Mucosa of rectum (tissue), 2 donors: ENCODE results near the gene WDR54.
"Not testable (repeated sequence)": the region's sequence is repeated elsewhere in the genome, so short reads cannot be mapped to it uniquely, and the experiment has no call there.

Experiments
- H3K27ac ChIP-seq, 2 donors: one replicate each; pipeline ENCODE4 v1.7.0; 2013; ENCODE audit warnings: inconsistent platforms in 2 of 2, low read depth in 2 of 2, low read length in 2 of 2
- H3K27me3 ChIP-seq, 2 donors: one replicate each; pipeline ENCODE4 v1.7.0; 2013; ENCODE audit warnings: low read length in 2 of 2; ENCODE audit not compliant: control insufficient read depth in 2 of 2, insufficient read depth in 2 of 2
- H3K36me3 ChIP-seq, 2 donors: one replicate each; pipeline ENCODE4 v1.7.0; 2013; ENCODE audit warnings: low read length in 2 of 2; ENCODE audit not compliant: control insufficient read depth in 2 of 2, insufficient read depth in 2 of 2
- H3K4me1 ChIP-seq, 2 donors: one replicate each; pipeline ENCODE4 v1.7.0; 2013; ENCODE audit warnings: low read length in 2 of 2, mild to moderate bottlenecking in 1 of 2; ENCODE audit not compliant: control insufficient read depth in 2 of 2, insufficient read depth in 2 of 2
- H3K4me3 ChIP-seq, 2 donors: one replicate each; pipeline ENCODE4 v1.7.0; 2013; ENCODE audit warnings: low read length in 2 of 2
- H3K9ac ChIP-seq, 2 donors: one replicate each; pipeline ENCODE4 v1.7.0; 2013; ENCODE audit warnings: low read length in 2 of 2, low read depth in 1 of 2, mild to moderate bottlenecking in 1 of 2
- H3K9me3 ChIP-seq, 2 donors: one replicate each; pipeline ENCODE4 v1.7.0; 2013; ENCODE audit warnings: low read length in 2 of 2; ENCODE audit not compliant: control insufficient read depth in 2 of 2
- donor health status: healthy.
- donor health status: Normal muscosa, but diverticular disease.

WDR54 gene

DNA sequence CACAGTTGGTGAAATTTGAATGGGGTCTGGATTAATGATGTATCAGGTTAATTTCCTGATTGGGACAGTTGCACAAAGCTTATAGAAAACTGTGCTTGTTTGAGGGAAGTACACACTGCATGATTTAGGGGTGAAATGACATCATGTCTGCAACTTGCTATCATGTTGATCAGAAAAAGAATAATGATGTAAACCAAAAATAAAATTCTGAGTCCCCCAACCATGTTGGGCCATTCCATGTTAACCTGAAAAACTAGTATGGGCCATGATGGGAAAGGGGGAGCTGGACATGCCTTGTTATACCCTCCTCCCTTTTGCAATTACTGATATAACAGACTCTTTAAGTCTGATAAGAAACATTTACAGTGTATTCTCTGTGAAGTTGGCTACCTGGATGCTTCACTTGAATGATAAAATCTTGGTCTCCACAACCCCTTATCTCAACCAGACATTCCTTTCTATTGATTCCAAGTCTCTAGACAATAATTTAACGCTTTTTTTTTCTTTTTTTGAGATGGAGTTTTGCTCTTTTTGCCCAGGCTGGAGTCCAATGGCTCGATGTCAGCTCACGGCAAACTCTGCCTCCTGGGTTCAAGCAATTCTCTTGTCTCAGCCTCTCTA, 29.1 kb downstream of the WDR54 start:
- Histone ChIP-seq H3K27me3 (no peaks in the 10 kb centered on the region), H3K9ac (no peak overlapping the region), H3K4me3 (no peak overlapping the region), H3K9me3 (no peaks in the 10 kb centered on the region), H3K27ac (no peak overlapping the region), H3K36me3 (no peaks in the 10 kb centered on the region), H3K4me1 (peaks cover 6 to 7% of the 10 kb centered on the region in 2 donors)

GRCh38 chr2:74454654-74455511, 33.4 kb downstream of the WDR54 start, which contains the start of gene INO80B:
Gene INO80B (plus strand): TSS chr2:74455087. CDS start chr2:74455117, 30 bp downstream.
- Histone ChIP-seq H3K27ac (peak within 1 kb of the TSS in 1 of 2 donors; percentile 63), H3K4me3 (peak within 1 kb of the TSS; percentile 79 to 95), H3K9ac (peak within 1 kb of the TSS; percentile 79 to 80), H3K4me1 (peaks cover 25 to 26% of the 10 kb centered on the region in 2 donors), H3K36me3 (peaks cover 0 to 3% of the 10 kb centered on the region in 2 donors), H3K9me3 (no peaks in the 10 kb centered on the region), H3K27me3 (no peaks in the 10 kb centered on the region)

GRCh38 chr2:74457129-74457548, 35.6 kb downstream of the WDR54 start:
- peak overlapping the region; percentile 82 to 91 for H3K4me3 ChIP-seq
- no peaks in the 10 kb centered on the region for H3K9me3 ChIP-seq
- H3K27ac ChIP-seq: peak overlapping the region; percentile 94 to 100
- peak overlapping the region; percentile 71 to 77 for H3K9ac ChIP-seq
- H3K27me3 ChIP-seq: no peaks in the 10 kb centered on the region
- H3K4me1 ChIP-seq: peaks cover 25 to 26% of the 10 kb centered on the region in 2 donors
- peaks cover 8 to 11% of the 10 kb centered on the region in 2 donors for H3K36me3 ChIP-seq

- Histone ChIP-seq H3K36me3 (peaks cover 8 to 16% of the 10 kb centered on the region in 2 donors), H3K4me1 (peaks cover 25 to 26% of the 10 kb centered on the region in 2 donors), H3K9ac (peak overlapping the region; percentile 86 to 95), H3K27me3 (no peaks in the 10 kb centered on the region), H3K4me3 (peak overlapping the region; percentile 82 to 91), H3K27ac (peak overlapping the region; percentile 94 to 100), H3K9me3 (no peaks in the 10 kb centered on the region)
Measured at GRCh38 chr2:74457549-74458131, 36.1 kb downstream of the WDR54 start.

GRCh38 chr2:74458132-74458937, 36.8 kb downstream of the WDR54 start, which contains the start of gene WBP1:
Gene WBP1 (plus strand): TSS chr2:74458438. CDS start chr2:74458603, 165 bp downstream.
- H3K9ac ChIP-seq: peak within 1 kb of the TSS; percentile 86 to 95
- no peaks in the 10 kb centered on the region for H3K9me3 ChIP-seq
- peak within 1 kb of the TSS; percentile 82 to 91 for H3K4me3 ChIP-seq
- peaks cover 8 to 20% of the 10 kb centered on the region in 2 donors for H3K36me3 ChIP-seq
- peak within 1 kb of the TSS; percentile 94 to 100 for H3K27ac ChIP-seq
- H3K4me1 ChIP-seq: peaks cover 25 to 26% of the 10 kb centered on the region in 2 donors
- H3K27me3 ChIP-seq: no peaks in the 10 kb centered on the region

- Histone ChIP-seq H3K27ac (peak overlapping the region; percentile 60 to 65), H3K4me3 (peak overlapping the region; percentile 82 to 91), H3K4me1 (peaks cover 25 to 28% of the 10 kb centered on the region in 2 donors), H3K9ac (peak overlapping the region; percentile 58 to 64), H3K9me3 (no peaks in the 10 kb centered on the region), H3K27me3 (no peaks in the 10 kb centered on the region), H3K36me3 (peaks cover 8 to 20% of the 10 kb centered on the region in 2 donors)
Measured at GRCh38 chr2:74458938-74459363, 37.4 kb downstream of the WDR54 start.

DNA sequence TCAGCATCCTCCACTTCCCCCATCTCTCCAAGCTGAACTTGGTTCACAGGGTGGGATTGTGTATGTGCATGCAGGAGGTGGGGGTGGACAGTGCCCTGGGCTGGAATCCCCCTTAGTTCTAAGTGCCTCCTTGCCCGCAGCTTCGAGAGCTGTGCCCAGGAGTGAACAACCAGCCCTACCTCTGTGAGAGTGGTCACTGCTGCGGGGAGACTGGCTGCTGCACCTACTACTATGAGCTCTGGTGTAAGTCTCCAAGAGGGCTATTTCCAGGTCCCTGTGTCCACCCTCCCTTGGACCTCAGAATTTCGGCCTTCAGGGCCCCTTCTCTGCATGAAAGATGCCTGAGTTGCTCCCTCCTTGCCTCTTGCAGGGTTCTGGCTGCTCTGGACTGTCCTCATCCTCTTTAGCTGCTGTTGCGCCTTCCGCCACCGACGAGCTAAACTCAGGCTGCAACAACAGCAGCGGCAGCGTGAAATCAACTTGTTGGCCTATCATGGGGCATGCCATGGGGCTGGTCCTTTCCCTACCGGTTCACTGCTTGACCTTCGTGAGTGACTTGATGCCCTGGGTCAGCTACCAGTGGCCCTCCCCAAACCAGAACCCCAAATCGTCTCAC, 38.1 kb downstream of the WDR54 start:
- peaks cover 32 to 33% of the 10 kb centered on the region in 2 donors for H3K4me1 ChIP-seq

GRCh38 chr2:74460187-74460586, 38.7 kb downstream of the WDR54 start:
- not testable (repeated sequence) for H3K9me3 ChIP-seq
- H3K4me1 ChIP-seq: peaks cover 30 to 34% of the 10 kb centered on the region in 2 donors

More for the DNA sequence above, 38.1 kb downstream of the WDR54 start:
- H3K27me3 ChIP-seq, H3K9me3 ChIP-seq, H3K27ac ChIP-seq: not testable (repeated sequence)
- H3K9ac ChIP-seq: peak overlapping the region in 1 of 2 donors; percentile 41
- H3K4me3 ChIP-seq: peak overlapping the region in 1 of 2 donors; percentile 91
- H3K36me3 ChIP-seq: peaks cover 8 to 20% of the 10 kb centered on the region in 2 donors

More at GRCh38 chr2:74460187-74460586, 38.7 kb downstream of the WDR54 start:
- H3K27me3 ChIP-seq, H3K9ac ChIP-seq, H3K27ac ChIP-seq, H3K4me3 ChIP-seq: not testable (repeated sequence)
- H3K36me3 ChIP-seq: peaks cover 8 to 20% of the 10 kb centered on the region in 2 donors
